ENCODE measurements around the gene CNNM2. TPM values are rescaled to one million over a fixed set of nuclear protein-coding genes. Genes with fewer than 3 reads are reported as not detected.

The CNNM2 gene
- total RNA-seq, 1 experiment from 2014 or later, result 16.1 TPM

GRCh38 chr10:103054621-103055020 lies 136.5 kb downstream of the CNNM2 start:
- H3K9me3 Mint-ChIP-seq (ENCODE audit: unreplicated experiment), result no peaks in the 10 kb centered on the region
- POLR2A ChIA-PET, result no interaction called here
- H3K27me3 Mint-ChIP-seq (ENCODE audit: insufficient read depth, unreplicated experiment), result no peaks in the 10 kb centered on the region

GRCh38 chr10:103055105-103055504 lies 137.0 kb downstream of the CNNM2 start:
- no peak overlapping the region for H3K4me3 ChIP-seq (ENCODE audit: low read depth, low read length)
- Mint-ChIP-seq H3K4me3 (ENCODE audit: unreplicated experiment) (no peak overlapping the region), H3K9me3 (ENCODE audit: unreplicated experiment) (no peaks in the 10 kb centered on the region), H3K36me3 (ENCODE audit: insufficient read depth, unreplicated experiment) (no peaks in the 10 kb centered on the region), H3K27ac (ENCODE audit: unreplicated experiment) (no peak overlapping the region), H3K27me3 (ENCODE audit: insufficient read depth, unreplicated experiment) (no peaks in the 10 kb centered on the region), H3K4me1 (ENCODE audit: low read depth, unreplicated experiment) (peaks cover 10% of the 10 kb centered on the region)
- POLR2A ChIA-PET, result no interaction called here
- no TSS peak for BruUV-seq (replicated peaks)
- no peak for TF ChIP-seq CTCF (IDR thresholded peaks at IDR 0.05; ENCODE audit: insufficient read depth in 1 of 2, low read depth in 1 of 2, low read length in 1 of 2, severe bottlenecking in 1 of 2, unreplicated experiment in 1 of 2)
- CTCF ChIA-PET, result no interaction called here
- intact Hi-C loops (cut with micrococcal nuclease; ENCODE audit: unreplicated experiment), result no loop called here
- no peaks in the 10 kb centered on the region for H3K36me3 ChIP-seq (ENCODE audit: control insufficient read depth, insufficient read depth, low read length)
- no peak for DNase-seq
- H3K9me3 ChIP-seq, result no peaks in the 10 kb centered on the region
- H3K4me1 ChIP-seq, result peaks cover 7% of the 10 kb centered on the region; the same call in 1 of the 2 replicates
- H3K27me3 ChIP-seq (replicated peaks; ENCODE audit: control insufficient read depth, insufficient read depth, low read length), result no peaks in the 10 kb centered on the region

More at GRCh38 chr10:103054621-103055020, 136.5 kb downstream of the CNNM2 start:
- CTCF ChIA-PET, result no interaction called here
- H3K4me1 ChIP-seq, result peaks cover 7% of the 10 kb centered on the region; the same call in 1 of the 2 replicates
- H3K9me3 ChIP-seq, result no peaks in the 10 kb centered on the region
- H3K4me3 Mint-ChIP-seq (ENCODE audit: unreplicated experiment), result no peak overlapping the region
- H3K27me3 ChIP-seq (replicated peaks; ENCODE audit: control insufficient read depth, insufficient read depth, low read length), result no peaks in the 10 kb centered on the region
- H3K27ac Mint-ChIP-seq (ENCODE audit: unreplicated experiment), result no peak overlapping the region
- TF ChIP-seq CTCF (IDR thresholded peaks at IDR 0.05; ENCODE audit: insufficient read depth in 1 of 2, low read depth in 1 of 2, low read length in 1 of 2, severe bottlenecking in 1 of 2, unreplicated experiment in 1 of 2), result no peak
- H3K36me3 Mint-ChIP-seq (ENCODE audit: insufficient read depth, unreplicated experiment), result no peaks in the 10 kb centered on the region
- peaks cover 10% of the 10 kb centered on the region for H3K4me1 Mint-ChIP-seq (ENCODE audit: low read depth, unreplicated experiment)
- intact Hi-C loops (cut with micrococcal nuclease; ENCODE audit: unreplicated experiment), result loop anchor here (1.0 kb wide), 1 partner anchor 137 kb away; no protein-coding TSS in a partner anchor
- H3K4me3 ChIP-seq (ENCODE audit: low read depth, low read length), result no peak overlapping the region
- no TSS peak for BruUV-seq (replicated peaks)
- no peaks in the 10 kb centered on the region for H3K36me3 ChIP-seq (ENCODE audit: control insufficient read depth, insufficient read depth, low read length)
- no peak for DNase-seq

GRCh38 chr10:103058034-103058433 lies 139.9 kb downstream of the CNNM2 start:
- DNase-seq, result no peak
- H3K4me3 ChIP-seq (ENCODE audit: low read depth, low read length), result no peak overlapping the region
- no peaks in the 10 kb centered on the region for H3K27me3 Mint-ChIP-seq (ENCODE audit: insufficient read depth, unreplicated experiment)
- no peaks in the 10 kb centered on the region for H3K27me3 ChIP-seq (replicated peaks; ENCODE audit: control insufficient read depth, insufficient read depth, low read length)
- no peaks in the 10 kb centered on the region for H3K9me3 Mint-ChIP-seq (ENCODE audit: unreplicated experiment)
- H3K36me3 ChIP-seq (ENCODE audit: control insufficient read depth, insufficient read depth, low read length), result no peaks in the 10 kb centered on the region
- H3K36me3 Mint-ChIP-seq (ENCODE audit: insufficient read depth, unreplicated experiment), result no peaks in the 10 kb centered on the region
- peaks cover 7% of the 10 kb centered on the region; the same call in 1 of the 2 replicates for H3K4me1 ChIP-seq
- no TSS peak for BruUV-seq (replicated peaks)
- H3K9me3 ChIP-seq, result no peaks in the 10 kb centered on the region
- no peak overlapping the region for H3K4me3 Mint-ChIP-seq (ENCODE audit: unreplicated experiment)
- H3K27ac Mint-ChIP-seq (ENCODE audit: unreplicated experiment), result no peak overlapping the region
- peaks cover 10% of the 10 kb centered on the region for H3K4me1 Mint-ChIP-seq (ENCODE audit: low read depth, unreplicated experiment)
- intact Hi-C loops (cut with micrococcal nuclease; ENCODE audit: unreplicated experiment), result no loop called here
- TF ChIP-seq CTCF (IDR thresholded peaks at IDR 0.05; ENCODE audit: insufficient read depth in 1 of 2, low read depth in 1 of 2, low read length in 1 of 2, severe bottlenecking in 1 of 2, unreplicated experiment in 1 of 2), result no peak
- CTCF ChIA-PET, result no interaction called here
- POLR2A ChIA-PET, result no interaction called here
